Measurements from ENCODE around the gene STAG1.
A peak's percentile ranks its signal among the peaks of the same experiment; 100 is the strongest.
"Not testable (repeated sequence)": the region's sequence is repeated elsewhere in the genome, so short reads cannot be mapped to it uniquely, and the experiment has no call there.

Gene STAG1

DNA sequence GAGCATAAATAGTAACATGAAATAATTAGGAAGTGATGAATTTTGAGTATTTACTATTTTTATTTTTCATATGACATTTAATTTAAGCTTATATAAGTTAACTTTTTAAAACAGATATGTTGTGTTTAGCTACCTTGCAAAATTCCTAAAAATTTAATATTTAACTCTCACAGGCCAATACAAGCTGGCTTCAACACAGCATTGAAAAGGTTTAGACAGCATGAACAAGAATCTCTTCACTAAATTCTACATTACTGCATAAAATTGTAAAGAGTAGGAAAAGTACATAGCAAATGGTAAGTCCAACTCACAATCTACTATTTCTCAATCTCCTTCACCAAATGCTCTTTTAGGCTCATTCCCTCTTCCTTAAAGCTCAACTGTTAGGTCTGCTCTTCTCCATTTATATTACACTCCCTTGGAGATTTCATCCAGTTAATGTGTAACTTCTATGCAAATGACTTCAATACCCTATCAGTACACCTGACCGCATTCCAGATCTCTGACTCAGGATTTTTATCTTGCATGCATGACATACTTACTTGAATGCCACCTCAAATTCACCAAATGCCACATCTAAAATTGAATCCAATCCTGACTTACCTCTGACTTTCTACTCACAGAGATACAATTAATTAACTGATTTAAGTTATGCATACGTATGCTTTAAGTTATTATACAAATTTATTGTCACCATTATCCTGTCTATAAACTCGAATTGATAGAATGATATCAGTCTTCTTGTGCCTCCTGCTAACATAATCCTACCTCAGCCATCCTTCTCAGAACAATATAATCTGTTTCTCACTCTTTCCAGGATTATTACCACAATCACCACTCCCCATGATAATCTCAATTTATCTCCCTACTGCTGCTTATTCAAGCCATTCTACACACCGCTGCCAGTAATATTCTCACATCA lies 127.0 kb downstream of the STAG1 start:
- no peak for DNase-seq (ENCODE audit: low read depth, low spot score)
- H3K4me3 ChIP-seq (ENCODE audit: low read length), result no peak overlapping the region

DNA sequence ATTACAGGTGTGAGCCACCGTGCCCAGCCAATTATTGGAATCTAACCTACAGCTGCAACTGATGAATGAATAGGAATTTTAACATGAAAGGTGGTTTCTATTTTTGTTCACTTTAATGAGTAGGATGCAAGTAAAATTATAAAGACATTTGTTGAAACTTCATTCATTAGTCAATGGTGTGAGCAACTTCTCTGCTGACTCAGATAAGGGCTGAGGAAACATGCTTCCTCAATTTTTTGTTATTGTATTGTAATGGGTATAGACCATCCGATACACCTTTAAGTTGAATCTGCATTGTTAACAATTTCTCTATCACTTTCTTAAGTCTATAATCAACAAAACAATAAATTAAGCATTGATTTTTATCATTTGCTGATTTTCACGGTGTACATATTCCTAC lies 127.8 kb downstream of the STAG1 start:
- no peak overlapping the region for H3K4me3 ChIP-seq (ENCODE audit: low read length)
- no peak for DNase-seq (ENCODE audit: low read depth, low spot score)

DNA sequence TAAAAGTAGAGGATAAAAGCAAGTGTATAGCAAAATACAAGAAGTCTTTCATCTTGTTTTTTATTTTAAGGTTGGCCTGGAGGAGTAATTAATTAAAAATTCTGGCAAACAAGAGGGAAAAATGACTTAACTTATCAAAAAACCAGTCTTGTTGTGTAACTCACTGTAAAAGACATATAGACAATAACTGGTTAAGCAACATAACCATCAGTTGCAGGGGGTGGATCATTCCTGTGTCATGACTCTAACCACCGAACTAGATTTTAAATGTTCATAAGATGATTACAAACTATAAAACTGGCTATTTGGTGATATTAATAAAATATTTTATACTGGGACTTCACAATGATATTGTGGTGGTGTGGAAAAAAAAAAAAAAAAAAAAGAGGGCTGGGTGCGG lies 130.6 kb downstream of the STAG1 start:
- H3K4me3 ChIP-seq (ENCODE audit: low read length), result no peak overlapping the region
- DNase-seq (ENCODE audit: low read depth, low spot score), result no peak

DNA sequence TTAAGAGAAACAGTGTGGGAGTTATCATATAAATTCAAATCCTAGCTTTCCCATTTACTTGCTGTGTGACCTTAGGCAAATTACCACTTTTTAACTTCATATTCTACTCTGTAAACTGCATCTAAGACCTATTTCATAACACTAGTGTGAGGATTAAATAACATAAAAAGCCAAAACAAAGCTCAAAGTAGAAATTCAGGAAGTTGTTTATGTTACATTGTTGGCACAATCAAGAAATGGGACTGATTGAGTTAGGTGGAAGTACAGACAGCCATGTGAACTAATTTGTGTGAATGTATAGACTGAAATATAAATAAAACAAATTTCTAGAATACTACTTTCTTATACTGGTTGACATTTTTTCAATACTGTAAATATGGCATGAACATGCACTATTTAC lies 131.7 kb downstream of the STAG1 start:
- H3K4me3 ChIP-seq (ENCODE audit: low read length), result no peak overlapping the region
- no peak for DNase-seq (ENCODE audit: low read depth, low spot score)

DNA sequence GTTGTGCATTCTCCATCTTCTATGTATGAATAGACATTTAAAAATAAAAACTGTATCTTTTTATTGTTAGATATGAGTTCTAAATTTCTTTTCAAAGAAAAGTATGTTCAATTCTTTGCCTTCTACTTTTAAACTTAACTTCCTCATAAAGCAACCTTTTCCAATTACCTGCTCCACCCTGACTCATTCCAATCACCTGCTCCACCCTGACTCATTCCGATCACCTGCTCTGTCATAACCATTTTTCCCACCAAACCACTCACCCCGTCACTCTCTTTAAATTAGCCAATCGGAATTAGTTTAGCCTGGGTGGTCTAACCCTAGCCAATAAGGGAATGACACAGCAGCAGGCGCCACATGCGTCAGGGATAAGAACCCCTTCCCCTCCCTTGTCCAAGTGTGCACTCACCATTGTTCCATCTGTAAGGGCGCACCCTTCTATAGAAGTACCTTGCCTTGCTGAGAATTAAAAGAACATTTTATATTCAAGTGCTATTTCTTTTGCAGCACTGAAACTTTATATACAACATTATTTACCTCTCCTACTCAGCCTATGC lies 134.1 kb downstream of the STAG1 start:
- not testable (repeated sequence) for DNase-seq (ENCODE audit: low read depth, low spot score); H3K4me3 ChIP-seq (ENCODE audit: low read length)

DNA sequence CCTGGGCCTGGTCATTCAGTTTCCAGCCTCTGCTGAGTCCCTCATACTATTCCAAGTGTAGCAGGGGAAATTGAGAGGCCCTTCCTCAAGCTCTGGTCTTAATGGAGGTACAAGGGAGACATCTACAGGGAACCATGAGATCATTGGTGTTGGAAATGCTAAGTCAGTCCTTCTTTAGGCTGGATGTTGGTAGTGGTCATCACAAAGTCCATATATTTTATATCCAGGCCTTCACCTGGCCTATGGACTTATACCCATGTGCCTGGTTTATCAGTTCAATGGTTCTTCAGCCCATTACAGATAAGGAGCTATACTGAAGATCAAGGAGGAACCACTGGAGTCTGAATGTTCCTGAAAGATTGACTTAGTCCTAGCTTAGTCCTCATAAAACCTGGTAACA lies 135.0 kb downstream of the STAG1 start:
- no peak for DNase-seq (ENCODE audit: low read depth, low spot score)
- H3K4me3 ChIP-seq (ENCODE audit: low read length), result no peak overlapping the region

DNA sequence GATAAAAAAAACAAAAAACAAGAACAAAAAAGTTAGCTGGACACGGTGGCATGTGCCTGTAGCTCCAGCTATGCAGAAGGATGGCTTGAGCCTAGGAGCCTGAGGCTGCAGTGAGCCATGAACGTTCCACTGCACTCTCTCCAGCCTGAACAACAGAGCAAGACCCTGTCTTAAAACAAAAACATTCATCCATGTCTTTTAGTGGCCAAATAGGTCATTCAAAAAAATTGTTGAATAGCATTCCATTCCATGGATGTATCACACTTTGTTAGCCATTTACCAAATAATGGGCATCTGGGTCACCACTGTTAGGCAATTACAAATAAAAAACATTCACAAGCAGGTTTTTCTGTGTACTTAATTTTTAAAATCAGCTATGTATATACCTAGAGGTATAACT lies 139.7 kb downstream of the STAG1 start:
- DNase-seq (ENCODE audit: low read depth, low spot score), result no peak
- H3K4me3 ChIP-seq (ENCODE audit: low read length), result no peak overlapping the region

DNA sequence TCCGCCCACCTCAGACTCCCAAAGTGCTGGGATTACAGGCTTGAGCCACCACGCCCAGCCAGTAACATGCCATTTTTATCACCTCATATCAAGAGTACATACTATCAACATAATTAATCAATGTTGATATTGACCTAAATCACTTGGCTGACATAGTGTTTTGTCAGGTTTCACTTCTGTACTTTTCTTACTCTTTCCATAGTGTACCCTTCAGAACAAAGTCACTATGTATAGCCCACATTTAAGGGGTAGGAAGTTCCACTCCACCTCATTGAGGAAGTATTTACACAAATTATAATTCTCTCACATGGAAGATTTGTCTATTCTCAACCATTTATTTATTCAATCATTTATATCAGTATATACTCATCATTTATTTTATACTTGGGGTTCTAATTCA lies 145.2 kb downstream of the STAG1 start:
- DNase-seq (ENCODE audit: low read depth, low spot score), result no peak
- no peak overlapping the region for H3K4me3 ChIP-seq (ENCODE audit: low read length)

DNA sequence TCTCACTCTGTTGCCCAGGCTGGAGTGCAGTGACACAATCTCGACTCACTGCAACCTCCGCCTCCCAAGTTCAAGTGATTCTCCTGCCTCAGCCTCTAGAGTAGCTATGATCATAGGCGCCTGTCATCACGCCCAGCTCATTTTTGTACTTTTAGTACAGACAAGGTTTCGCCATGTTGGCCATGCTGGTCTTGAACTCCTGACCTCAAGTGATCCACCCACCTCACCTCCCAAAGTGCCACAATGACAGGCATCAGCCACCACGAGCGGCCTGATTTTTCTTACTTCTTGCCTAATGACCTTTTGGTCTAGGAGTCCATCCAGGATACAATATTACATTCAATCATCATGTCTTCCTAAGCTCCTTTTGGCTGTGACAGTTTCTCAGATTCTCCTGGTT lies 146.0 kb downstream of the STAG1 start:
- H3K4me3 ChIP-seq (ENCODE audit: low read length); DNase-seq (ENCODE audit: low read depth, low spot score): not testable (repeated sequence)

DNA sequence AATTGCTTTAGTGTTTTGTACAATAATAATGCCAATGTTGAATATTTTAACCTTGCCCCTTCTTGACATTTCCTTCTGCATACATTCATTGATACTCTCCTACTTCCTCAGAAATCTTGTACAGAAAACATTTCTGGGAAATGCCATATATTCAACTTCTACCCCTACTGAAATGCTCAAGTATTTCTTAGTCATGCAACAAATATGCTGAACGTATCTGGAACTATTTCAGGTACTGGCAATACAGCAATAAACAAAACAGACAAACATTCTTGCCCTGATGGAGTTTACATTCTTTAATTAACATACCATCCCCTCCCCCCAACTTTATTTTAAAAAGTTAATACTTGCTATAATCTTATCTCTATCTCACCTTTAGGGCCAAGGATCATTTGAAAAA lies 147.2 kb downstream of the STAG1 start:
- H3K4me3 ChIP-seq (ENCODE audit: low read length), result no peak overlapping the region
- no peak for DNase-seq (ENCODE audit: low read depth, low spot score)

DNA sequence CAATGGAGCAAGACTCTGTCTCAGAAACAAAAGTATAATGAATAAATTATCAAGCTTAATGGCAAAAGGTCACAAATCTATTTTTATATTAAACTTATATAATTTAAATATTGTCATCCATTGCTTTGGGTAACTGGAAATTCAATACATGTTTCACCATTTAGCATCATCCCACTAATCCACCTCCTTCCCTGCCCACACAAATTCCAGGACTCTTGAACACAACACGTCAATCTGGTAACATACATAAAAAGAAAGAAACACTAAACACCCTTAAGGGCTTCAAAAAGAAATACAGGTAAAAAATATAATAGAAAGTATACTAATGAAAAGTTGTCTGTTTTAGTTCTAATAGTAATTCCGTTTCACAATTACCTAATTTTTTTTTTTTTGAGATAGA lies 149.4 kb downstream of the STAG1 start:
- H3K4me3 ChIP-seq (ENCODE audit: low read length), result no peak overlapping the region
- no peak for DNase-seq (ENCODE audit: low read depth, low spot score)

DNA sequence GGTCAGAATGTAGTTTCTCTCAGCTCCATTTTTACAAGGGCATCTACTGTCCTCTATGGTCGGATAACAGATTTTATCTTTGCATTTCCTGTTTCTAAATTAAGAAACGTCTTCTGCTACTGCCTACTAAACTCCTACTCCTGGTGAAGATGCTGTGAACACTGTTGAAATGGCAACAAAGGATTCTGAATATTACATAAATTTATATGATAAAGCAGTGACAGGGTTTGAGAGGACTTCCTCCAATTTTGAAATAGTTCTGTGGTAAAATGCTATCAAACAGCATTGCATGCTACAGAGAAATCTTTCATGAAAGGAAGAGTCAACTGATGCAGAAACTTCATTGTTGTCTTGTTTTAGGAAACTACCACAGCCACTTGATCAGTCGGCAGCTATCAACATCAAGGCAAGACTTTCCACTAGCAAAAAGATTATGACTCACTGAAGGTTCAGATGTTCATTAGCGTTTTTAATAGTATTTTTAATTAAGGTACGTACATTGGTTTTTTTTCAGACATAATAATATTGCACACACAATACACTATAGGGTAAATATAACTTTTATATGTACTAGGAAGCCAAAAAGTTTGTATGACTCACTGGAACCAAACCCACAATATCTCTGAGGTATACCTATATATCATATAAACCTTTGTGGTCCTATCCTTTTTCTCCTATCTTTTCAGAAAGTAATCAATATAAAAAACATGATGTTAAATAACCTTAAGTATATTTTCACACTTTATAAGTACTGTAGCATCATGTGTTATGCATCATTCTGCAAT lies 156.1 kb downstream of the STAG1 start:
- DNase-seq (ENCODE audit: low read depth, low spot score), result peak; percentile 9
- H3K4me3 ChIP-seq (ENCODE audit: low read length), result no peak overlapping the region

DNA sequence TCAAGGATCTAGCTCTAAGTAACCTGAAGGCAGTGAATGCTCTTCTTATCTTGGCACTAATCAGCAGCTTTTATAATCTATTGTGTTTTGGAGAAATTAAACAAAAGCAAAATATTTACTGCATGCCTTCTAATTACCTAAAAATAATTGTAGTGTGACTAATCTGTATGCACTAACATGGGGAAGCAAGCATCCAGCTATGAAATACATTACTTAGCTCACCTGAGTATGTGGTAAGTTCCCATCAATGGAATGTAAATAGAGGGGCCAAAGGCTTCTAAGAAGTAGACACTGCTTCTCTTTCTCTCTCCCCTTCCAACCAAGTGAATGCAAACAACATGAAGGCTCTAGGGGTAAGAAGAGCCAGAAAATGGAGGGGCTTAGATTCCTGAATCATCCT lies 165.6 kb downstream of the STAG1 start:
- H3K4me3 ChIP-seq (ENCODE audit: low read length), result no peak overlapping the region
- DNase-seq (ENCODE audit: low read depth, low spot score), result no peak

DNA sequence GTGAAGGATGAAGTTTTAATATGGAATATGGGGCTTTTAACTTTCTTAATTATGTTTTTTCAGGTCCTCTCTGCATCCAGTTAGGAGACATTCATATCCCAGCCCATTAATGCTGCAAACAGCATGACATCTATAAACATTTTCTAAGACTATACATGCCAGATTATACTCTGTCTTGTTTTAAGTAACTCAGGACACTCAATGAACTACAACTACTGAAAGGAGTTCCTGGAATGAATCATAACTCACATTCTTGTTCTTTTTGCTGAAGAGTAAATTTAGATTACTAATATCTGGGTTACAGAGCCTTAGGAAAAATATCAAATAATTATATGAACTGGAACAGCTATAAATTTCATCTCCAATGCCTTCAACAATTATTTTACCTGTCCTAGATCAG lies 167.4 kb downstream of the STAG1 start:
- no peak overlapping the region for H3K4me3 ChIP-seq (ENCODE audit: low read length)
- no peak for DNase-seq (ENCODE audit: low read depth, low spot score)

DNA sequence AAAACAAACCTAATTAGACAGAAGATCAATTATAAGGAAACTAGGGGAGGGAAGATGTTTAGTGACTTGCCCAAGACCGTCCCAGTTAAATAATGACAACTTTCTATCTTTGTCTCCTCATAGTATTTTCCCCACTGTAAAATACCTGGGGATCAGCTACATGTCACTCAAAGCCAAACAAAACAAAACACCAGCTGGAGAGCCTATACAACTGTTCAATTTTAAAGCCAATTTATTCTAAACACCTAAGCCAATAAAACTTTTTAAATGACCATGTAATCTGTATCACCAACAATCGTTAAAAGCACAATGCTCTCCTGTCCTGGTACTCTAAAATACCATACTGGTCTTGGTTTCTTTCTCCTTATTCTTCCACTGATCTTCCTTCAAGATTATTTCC lies 168.4 kb downstream of the STAG1 start:
- H3K4me3 ChIP-seq (ENCODE audit: low read length), result no peak overlapping the region
- no peak for DNase-seq (ENCODE audit: low read depth, low spot score)

DNA sequence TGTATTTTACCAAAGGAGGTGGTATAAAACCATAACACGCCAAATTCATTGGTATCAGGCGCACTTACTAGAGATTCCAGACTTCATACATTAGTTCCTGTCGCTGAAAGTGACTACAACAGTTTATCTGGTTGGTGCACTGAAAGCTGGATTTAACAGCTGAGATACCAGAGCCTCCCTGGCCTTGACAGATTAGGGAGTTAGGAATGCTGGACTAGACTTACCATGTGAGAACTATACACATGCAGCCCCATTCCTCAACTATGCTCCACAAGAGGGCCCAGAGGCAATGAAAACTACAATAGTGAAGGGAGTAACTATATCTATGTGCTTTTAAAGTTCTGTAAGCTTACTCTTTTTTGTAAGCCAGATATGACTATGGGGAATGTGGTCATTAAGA lies 174.4 kb downstream of the STAG1 start:
- DNase-seq (ENCODE audit: low read depth, low spot score), result no peak
- no peak overlapping the region for H3K4me3 ChIP-seq (ENCODE audit: low read length)

DNA sequence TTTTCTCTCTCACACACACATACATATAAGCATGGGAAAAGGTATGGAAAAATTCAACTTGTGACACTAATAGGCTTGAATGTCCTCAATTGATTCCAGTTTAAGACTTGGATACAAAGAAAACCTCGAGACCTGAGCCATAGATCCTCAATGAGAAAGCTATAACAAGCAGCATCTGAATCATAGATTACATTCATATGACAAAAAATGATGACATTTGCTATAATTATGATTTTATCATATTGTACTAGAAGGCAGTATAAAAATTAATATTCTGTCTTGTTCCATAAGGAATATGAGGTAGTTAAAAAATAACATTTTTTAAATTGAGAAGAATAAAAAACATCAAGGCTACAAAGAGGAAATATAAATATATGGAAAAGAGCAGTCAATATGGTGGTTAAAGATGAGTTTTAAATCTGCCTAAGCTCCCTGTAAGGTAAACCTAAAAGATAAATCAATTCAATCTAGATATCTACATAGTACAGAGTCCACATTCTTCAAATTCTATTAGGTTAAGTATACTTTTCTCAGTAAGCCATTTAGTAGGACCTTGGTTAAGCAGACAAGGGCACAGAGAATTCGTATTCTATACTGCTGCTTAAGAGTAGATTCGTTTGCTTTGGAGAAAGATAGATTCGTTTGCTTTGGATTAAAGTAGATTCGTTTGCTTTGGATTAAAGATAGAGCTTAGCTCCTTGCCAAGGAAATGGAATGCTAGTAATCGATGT lies 175.7 kb downstream of the STAG1 start:
- H3K4me3 ChIP-seq (ENCODE audit: low read length), result no peak overlapping the region
- DNase-seq (ENCODE audit: low read depth, low spot score), result no peak

DNA sequence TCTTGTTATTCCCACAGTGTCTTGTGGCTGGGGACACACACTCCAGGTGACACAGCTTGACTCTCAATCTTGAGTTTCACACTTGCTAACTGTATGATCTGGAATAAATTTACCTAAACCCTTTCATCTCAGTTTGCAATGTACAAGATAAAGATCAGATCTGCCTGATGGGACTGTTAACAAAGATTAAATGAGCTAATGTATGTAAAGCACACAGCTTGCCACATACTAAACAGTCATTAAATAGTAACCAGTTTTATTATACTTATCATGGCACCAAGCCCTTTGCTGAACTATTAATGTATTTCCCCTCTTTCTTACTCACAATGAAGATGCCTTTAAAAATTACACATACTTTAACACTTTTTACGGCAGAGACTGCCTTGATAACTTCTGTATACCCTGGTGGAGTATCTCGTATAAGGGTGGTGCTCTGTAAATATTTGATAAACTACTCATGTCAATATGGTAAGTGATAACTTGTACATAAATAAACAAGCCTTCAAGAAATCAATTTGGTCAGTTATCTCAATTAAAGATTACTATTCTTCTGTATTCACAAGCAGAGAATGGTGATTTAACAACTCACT lies 184.5 kb downstream of the STAG1 start:
- DNase-seq (ENCODE audit: low read depth, low spot score), result peak; percentile 28
- H3K4me3 ChIP-seq (ENCODE audit: low read length), result no peak overlapping the region

DNA sequence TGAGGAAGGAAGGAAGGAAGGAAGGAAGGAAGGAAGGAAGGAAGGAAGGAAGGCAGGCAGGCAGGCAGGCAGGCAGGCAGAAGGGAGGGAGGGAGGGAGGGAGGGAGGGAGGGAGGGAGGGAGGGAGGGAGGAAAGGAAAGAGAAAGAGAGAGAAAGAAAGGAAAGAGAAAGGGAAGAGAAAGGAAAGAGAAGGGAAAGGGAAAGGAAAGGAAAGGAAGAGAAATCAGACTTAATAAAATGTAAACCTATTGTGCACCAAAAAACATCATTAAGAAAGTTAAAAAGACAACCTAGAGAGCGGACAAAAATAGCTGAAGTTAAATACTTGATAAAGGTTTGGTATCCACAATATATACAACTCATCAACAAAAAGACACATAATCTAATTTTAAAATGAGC lies 187.2 kb downstream of the STAG1 start:
- not testable (repeated sequence) for DNase-seq (ENCODE audit: low read depth, low spot score)

More for the DNA sequence above, 187.2 kb downstream of the STAG1 start:
- H3K4me3 ChIP-seq (ENCODE audit: low read length), result not testable (repeated sequence)

All from Jurkat, Clone E6-1 (cell line).